ENCODE data around the gene RAB3GAP1.

DNA sequence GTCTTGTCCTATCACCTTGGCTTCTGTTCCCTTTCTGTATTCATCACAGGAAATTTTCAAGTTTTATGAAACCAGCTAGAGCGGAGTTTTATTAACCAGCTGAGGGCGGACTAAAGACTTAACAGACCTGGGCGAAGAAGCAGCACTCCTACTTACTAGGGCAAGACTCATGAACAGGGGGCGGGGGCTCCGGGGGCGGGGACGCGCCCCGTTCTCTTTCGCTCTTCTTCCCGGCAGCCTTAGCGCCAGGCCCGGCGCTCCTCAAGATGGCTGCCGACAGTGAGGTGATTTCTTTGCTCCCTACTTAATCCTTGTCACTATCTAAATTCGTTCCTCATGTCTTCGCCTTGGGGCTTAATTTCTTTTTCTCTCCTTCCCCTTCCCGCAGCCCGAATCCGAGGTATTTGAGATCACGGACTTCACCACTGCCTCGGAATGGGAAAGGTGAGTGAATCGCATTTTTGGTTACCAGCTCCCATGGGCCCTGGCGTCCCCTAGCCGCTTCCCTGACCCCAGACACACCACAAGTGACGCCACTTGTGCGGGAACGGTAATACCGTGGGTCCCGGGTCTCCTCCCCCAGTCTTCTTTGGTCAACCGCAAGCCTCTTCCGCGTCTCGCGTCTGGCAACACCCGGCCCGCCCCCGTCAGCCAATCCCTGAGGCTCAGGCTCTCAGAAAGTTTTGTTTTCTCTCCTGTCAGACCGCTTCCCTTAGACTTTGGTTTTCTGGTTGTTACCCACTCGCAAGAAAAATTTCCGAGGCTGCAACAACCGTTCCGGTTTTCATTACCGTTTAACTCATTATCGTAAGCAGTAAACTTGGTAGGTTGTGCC is at the start of gene RAB3GAP1:
- TF ChIP-seq CTCF (IDR thresholded peaks at IDR 0.05) (no peak), ZFX (IDR thresholded peaks at IDR 0.05; ENCODE audit: borderline replicate concordance) (no peak)

All from 22Rv1 (cell line).